HG03097 (cell line): ENCODE data around the gene KRTAP9-1.
"Not testable (repeated sequence)": the region's sequence is repeated elsewhere in the genome, so short reads cannot be mapped to it uniquely, and the experiment has no call there.

Experiments used
- ATAC-seq: cut with Tn5 transposase; IDR thresholded peaks from one replicate; pipeline ENCODE4 v1.9.1; 2021; ENCODE audit not compliant: unreplicated experiment, low FRiP score

The KRTAP9-1 gene

GRCh38 chr17:41178843-41179616 lies 10.7 kb upstream of the KRTAP9-1 start:
- ATAC-seq = no peak

- no peak for ATAC-seq
Observed at GRCh38 chr17:41184480-41184961, 5.2 kb upstream of the KRTAP9-1 start, which contains the start of gene KRTAP4-1. Gene KRTAP4-1, minus strand, starts transcription at chr17:41184911. Its CDS starts 57 bp downstream, at chr17:41184854.

GRCh38 chr17:41185001-41185400 lies 4.7 kb upstream of the KRTAP9-1 start:
- no peak for ATAC-seq

- no peak for ATAC-seq
Observed at GRCh38 chr17:41186872-41187271, 2.8 kb upstream of the KRTAP9-1 start.

GRCh38 chr17:41190328-41190727 lies 641 bp downstream of the KRTAP9-1 start:
- ATAC-seq = no peak

GRCh38 chr17:41196068-41196467 lies 6.4 kb downstream of the KRTAP9-1 start:
- ATAC-seq = no peak

GRCh38 chr17:41199421-41200078 lies 9.9 kb downstream of the KRTAP9-1 start:
- ATAC-seq = no peak

- no peak for ATAC-seq
Observed at GRCh38 chr17:41211845-41212466, 22.3 kb downstream of the KRTAP9-1 start.

- ATAC-seq = no peak
Observed at GRCh38 chr17:41212524-41213169, 23.0 kb downstream of the KRTAP9-1 start.

GRCh38 chr17:41215681-41216080 lies 26.0 kb downstream of the KRTAP9-1 start:
- no peak for ATAC-seq

GRCh38 chr17:41223821-41224220 lies 34.1 kb downstream of the KRTAP9-1 start:
- ATAC-seq = no peak

GRCh38 chr17:41226051-41226450 lies 36.4 kb downstream of the KRTAP9-1 start:
- no peak for ATAC-seq

GRCh38 chr17:41226598-41227095 lies 37.0 kb downstream of the KRTAP9-1 start, which contains the start of gene KRTAP9-2:
Gene KRTAP9-2, plus strand, starts transcription at chr17:41226648. Its CDS starts 7 bp downstream, at chr17:41226655.
- not testable (repeated sequence) for ATAC-seq

GRCh38 chr17:41230094-41230493 lies 40.4 kb downstream of the KRTAP9-1 start:
- ATAC-seq = no peak

GRCh38 chr17:41231731-41232130 lies 42.0 kb downstream of the KRTAP9-1 start:
- no peak for ATAC-seq

GRCh38 chr17:41232399-41233105 lies 42.9 kb downstream of the KRTAP9-1 start, which contains the start of gene KRTAP9-3:
Gene KRTAP9-3, plus strand, starts transcription at chr17:41232449. Its CDS starts 53 bp downstream, at chr17:41232502.
- not testable (repeated sequence) for ATAC-seq

GRCh38 chr17:41237116-41237515 lies 47.4 kb downstream of the KRTAP9-1 start:
- not testable (repeated sequence) for ATAC-seq

GRCh38 chr17:41237949-41238437 lies 48.3 kb downstream of the KRTAP9-1 start, which contains the start of gene KRTAP9-8:
Gene KRTAP9-8, plus strand, starts transcription at chr17:41237999. Its CDS starts 53 bp downstream, at chr17:41238052.
- ATAC-seq = not testable (repeated sequence)
